GM18517 (cell line): Measurements from ENCODE around the gene PSMA7.
"Not testable (repeated sequence)": the region's sequence is repeated elsewhere in the genome, so short reads cannot be mapped to it uniquely, and the experiment has no call there.

Source experiments
- ATAC-seq: cut with Tn5 transposase; IDR thresholded peaks from one replicate; pipeline ENCODE4 v1.9.1; 2021; ENCODE audit warnings: mild to moderate bottlenecking, moderate library complexity; ENCODE audit not compliant: unreplicated experiment

PSMA7 gene

DNA sequence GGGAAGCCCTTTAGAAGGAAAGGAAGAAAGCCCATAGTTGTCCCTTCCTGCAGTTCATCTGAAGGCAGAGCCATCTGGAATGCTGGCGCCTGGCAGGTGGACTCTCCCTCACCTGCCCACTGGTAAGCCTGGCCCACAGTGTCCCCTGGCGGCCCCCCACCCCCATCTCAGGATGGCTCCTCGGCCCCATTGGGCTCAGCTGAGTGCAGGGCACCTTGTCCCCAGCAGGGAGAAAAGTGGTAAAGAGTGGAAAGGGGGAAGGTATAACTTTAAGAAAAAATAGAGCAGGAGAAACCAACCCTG is 13.0 kb upstream of the PSMA7 start:
- no peak for ATAC-seq

DNA sequence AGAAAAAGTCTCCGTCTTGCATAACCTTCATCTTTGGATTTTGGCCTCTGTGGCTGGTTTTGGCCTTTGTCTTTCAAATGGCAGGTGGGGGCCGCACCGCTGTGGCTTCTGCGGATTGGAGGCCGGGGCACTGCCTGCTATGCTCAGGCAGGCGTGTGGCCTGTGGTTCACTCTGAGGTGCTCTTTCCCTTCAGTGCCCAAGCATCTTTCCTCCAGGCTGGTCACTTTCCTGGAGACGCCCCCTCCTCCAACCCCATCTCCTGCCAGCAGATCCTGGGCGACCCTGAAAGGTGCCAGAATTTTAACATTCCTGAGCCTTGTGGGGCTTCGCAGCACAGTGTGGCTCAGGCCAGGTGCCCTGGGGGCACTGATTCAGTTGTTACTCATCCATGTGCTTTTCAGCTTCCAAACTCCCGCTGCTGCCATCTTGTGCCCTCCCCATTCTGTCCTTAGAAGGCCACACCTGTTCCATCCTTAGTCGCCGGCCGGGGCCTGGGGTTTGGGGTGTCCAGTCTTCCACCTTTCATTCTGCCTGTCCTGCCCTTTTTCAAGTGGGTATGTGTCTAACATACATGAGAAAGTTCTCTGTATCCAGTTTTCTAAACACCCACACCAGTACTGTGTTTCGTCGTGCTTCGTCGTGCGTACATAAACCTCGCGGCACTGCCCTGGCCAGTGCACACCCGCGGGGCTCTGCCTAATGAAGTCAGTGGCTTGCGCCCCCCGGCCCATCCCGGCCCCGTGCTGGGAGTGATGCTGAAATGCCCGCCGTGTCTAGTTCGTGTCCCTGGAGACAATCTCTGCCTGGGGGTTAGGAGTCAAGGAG is 12.4 kb upstream of the PSMA7 start:
- no peak for ATAC-seq

DNA sequence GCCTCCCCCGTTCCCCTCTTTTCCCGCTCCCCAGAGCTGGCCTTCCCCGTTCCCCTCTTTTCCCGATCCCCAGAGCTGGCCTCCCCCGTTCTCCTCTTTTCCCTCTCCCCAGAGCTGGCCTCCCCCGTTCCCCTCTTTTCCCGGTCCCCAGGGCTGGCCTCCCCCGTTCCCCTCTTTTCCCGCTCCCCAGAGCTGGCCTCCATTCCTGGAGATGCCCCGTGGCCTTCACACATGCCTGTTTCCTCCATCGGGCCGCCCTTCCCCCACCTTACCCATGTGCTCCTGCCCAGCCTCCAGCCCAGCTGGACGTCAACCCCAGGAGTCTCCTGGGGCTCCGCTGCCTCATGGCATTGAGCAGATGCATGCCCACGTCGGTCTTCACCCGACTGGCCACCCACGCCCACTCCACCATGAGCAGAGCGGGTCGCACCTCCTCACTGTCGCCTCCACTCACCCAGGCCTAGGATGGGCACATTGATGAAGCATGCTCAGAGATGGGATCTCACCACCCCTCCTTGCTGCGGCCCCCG is 8.7 kb upstream of the PSMA7 start:
- ATAC-seq = no peak

DNA sequence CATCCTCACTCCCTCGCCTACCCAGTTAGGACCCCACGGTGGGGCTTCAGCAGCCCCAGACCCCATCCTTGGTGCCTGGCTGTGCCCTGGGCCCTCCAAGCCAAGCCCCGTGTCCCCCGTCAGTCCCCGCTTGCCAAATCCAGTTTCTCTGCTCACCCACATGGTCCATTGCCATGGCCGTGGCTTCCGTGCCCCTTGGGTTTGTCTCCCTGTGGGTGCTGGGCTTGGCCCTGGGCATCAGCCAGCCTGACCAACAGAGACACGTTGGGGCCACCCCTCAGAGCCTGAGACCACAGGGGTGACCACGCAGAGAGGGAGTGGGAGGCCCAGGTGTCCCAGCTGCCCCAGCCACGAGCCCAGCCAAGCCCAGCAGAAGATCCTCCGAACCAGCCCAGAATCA is 8.0 kb upstream of the PSMA7 start:
- ATAC-seq = no peak

DNA sequence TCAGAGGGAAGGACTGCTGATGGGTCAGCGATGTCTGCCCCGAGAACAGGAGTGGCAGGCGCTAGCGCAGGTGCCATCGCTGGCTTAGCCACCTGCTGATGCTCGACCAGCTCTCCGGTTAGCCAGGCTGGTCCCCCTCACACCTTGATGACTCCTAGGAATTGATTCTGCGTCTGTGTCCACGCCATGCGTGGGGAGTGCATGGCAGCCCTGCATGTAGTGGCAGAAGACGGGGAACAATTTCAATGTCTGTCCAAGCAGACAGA is 7.0 kb upstream of the PSMA7 start:
- no peak for ATAC-seq

DNA sequence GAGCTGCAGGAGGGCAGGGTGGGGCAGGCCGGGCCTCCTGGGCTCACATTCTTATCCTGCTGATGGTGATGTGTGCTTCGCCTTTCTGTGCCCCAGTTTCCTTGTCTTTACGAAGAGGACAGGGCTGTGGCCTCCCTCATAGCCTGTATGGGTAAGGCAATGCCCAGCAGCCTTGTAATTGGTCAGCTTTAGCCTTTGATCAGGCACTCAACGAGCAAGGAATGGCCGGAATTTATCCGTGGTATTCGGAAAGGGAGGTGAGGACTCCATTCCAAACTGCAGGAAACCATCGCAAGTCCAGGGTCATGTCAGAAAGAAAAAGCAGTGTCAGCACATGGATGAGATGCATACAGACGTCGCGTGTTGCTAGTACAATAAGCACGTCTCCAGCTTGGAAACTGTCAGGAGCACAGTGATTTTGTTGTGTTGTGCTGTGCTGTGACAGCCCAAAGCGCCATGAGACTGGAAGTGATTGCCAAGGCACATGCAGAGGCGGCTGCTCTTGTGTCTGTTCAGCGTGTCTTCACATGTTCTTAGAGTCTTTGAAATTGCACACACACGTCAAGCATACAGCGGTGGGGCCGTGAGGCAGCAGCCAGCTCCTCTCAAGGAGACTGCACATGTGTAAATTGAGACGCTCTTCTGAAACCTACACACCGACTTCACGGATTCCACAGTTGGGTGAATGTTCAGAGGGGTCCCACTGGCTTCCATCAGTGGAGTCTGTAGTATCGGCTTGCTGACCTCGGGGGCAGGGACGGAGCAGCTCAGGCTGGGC is 6.5 kb upstream of the PSMA7 start:
- no peak for ATAC-seq

DNA sequence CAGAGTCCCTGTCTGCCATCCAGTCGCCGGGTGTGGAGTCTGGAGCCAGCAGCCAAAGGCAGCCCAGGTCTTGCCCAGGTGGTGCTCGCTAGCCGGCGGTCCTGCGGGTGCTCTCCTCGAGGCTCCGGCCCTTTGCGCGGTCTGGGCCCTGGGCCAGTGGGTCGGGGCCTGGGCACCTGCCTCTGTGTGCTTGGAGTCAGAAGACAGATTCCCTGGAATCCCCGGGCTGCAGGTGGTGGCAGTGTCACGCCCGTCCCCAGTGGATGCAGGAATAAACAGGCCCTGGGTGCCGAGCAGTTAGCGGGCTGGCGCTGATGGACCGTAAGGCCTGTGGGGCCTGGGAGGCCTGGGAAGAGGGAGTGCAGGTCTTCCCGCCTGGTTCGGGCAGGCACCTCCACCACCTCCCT is 5.7 kb upstream of the PSMA7 start:
- no peak for ATAC-seq

DNA sequence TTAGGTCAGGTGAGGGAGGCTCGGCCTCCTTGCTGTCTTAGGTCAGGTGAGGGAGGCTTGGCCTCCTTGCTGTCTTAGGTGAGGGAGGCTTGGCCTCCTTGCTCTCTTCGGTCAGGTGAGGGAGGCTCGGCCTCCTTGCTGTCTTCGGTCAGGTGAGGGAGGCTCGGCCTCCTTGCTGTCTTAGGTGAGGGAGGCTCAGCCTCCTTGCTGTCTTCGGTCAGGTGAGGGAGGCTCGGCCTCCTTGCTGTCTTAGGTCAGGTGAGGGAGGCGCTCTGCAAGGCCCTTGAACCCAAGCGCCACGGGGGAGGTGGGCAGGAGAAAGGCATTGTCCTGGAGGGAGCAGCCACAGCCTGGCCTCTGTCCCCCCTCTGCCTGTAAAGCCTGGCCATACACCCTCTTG is 5.2 kb upstream of the PSMA7 start:
- not testable (repeated sequence) for ATAC-seq

DNA sequence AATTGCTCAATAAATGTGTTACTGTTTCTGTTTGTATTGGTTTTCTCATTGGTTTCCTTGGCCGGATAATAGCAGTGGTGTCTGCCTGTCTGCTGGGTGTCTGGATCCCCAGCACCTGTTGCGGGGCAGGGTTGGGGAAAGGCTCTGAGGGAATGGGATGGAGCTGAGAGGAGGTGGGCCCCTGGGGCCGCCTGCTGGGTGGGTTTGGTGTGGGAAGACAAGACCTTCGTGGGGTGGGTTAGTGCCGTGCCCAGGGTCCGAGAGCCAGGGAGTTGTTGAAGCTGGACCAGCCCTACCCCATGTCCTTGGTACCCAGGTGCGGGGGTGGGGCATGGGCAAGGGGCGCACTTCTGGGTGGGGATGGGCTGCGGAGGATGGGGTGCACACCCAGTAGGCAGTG is 4.3 kb upstream of the PSMA7 start:
- no peak for ATAC-seq

DNA sequence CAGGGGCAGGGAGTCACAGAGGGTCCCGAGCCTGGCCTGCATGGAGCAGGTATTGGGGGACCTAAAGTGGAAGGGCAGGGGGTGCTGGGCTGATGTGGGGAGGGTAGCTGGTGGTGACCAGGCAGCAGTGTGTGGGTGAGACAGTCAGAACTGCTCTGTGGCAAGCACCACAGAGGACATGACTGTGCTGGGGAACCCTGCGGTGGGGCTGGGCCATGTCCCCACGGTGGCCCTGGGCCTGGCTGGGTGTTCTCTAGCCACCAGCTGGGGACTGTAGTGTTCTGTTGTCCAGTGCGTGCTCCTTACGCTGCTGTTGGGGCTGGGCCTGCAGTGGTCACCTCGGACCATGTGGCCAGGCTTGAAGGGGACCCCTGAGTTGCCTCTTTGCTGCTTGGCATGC is 3.9 kb upstream of the PSMA7 start:
- ATAC-seq = no peak

DNA sequence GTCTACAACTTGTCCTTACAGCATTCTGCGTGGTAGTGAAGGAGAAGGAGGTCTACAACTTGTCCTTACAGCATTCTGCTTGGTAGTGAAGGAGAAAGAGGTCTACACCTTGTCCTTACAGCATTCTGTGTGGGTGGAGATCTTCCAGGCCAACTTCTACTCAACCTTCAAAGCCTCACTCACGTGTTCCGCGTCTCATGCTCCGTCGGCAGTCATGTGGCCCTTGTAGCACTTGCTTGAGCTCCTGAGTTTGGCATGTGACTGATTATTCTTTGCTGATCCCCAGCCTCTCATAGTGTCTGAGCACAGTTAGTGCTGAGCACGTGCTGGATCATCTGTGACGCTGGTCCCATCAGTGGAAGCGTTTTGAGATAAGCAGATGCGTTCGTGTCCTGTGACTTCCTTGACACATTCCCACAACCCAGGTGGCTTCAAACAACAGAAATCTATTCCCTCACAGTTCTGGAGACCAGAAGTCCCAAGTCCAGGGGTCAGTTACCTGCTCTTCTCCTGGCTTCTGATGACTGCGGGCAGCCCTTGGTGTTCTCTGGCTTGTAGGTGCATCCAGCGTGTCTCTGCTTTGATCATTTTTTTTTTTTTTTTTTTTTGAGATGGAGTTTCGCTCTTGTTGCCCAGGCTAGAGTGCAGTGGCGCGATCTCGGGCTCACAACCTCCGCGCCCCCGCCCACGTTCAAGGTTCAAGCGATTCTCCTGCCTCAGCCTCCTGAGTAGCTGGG is 3.0 kb upstream of the PSMA7 start:
- ATAC-seq = no peak

DNA sequence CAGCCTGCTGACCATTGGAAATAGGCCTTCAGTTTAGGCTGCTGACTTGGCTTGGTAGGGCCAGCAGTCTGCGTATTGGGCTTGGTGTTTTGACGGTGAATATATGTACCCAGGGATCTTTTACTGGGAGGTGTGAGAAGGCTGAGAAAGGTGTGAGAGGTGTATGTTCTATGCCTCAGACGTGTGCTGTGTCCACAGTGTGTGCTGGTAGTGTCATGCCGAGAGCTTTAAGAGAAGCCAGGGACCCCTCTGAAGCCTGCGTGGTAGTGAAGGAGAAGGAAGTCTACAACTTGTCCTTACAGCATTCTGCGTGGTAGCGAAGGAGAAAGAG is 2.5 kb upstream of the PSMA7 start:
- ATAC-seq = no peak

DNA sequence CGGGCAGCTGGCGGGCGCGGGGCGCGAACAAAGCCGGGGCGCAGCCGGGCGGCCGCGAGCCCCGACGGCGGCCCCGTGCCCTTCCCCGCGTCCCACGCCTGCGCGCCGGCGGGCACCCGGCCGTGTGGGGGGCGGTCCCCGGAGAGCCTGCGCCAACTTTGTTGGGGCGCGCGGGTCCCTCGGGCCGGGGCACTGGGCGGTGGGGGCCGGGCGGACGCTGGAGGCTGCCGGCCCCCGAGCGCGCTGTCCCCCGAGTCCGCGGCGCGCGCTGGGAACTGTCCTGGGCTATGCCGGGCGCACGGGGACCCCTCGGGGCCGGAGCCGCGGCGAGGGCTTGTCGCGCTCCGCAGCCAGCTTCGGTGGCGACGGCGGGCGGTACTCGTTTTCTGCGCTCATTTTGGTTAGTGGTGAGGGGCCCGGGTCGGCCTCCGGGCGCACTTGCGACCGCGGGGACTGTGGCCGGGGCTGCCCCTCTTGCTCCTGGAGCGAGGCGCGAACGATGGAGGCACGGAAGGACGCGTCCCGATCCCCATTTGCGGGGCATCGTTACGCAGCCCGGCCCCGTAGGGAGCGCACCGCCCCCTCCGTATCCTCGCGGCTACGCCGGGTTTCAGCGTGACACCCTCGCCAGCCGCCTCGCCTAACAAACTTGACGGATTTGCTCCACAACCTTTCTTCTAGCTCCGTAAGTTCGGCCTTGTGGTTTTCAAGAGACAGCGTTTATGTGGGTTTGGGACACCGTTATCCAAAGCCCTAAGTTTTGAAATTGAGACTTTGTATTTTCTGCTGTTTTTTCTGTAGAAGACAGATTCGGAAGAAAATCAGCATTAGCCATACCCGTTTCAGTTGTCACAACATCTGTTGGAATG is 997 bp upstream of the PSMA7 start:
- ATAC-seq = no peak

DNA sequence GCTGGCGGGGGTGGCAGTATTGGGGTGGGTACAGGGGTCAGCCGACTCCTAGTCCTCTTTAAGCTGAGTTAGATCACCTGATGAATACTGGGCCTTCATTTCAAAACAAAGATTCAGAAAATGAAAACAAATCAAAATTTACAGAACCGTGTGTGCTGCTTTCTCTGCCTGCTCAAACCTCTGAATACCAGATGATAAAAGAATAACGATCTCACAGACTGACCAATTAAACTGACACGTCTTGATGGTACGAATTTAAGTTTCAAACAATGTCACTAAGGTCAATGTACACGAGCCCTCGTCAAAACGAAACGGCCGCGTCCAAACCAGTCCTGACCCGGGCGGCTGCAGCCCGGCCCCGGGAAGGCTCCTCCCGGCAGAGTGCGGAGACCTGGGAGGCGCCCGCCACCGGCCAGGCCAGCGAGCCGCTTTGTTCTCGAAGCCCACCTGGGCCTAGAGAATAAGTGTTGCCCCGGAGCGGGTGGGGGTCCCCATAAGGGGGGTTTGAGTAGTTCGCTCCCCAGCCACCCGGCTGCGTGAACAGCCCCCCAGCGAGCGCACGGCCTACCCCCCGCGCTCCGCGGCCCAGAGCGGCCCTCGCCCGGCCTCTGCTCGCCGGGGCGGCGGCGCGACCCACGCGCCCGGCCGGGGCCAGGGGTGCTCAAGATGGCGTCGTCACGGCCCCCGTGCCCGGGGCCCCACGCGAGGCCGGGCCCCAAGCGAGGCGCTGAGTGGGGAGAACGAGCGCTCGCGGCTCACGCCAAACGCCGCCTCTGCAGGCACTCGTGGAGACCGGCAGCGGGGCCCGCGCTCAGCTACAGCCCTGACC is 728 bp downstream of the PSMA7 start:
- ATAC-seq = peak; percentile 30

DNA sequence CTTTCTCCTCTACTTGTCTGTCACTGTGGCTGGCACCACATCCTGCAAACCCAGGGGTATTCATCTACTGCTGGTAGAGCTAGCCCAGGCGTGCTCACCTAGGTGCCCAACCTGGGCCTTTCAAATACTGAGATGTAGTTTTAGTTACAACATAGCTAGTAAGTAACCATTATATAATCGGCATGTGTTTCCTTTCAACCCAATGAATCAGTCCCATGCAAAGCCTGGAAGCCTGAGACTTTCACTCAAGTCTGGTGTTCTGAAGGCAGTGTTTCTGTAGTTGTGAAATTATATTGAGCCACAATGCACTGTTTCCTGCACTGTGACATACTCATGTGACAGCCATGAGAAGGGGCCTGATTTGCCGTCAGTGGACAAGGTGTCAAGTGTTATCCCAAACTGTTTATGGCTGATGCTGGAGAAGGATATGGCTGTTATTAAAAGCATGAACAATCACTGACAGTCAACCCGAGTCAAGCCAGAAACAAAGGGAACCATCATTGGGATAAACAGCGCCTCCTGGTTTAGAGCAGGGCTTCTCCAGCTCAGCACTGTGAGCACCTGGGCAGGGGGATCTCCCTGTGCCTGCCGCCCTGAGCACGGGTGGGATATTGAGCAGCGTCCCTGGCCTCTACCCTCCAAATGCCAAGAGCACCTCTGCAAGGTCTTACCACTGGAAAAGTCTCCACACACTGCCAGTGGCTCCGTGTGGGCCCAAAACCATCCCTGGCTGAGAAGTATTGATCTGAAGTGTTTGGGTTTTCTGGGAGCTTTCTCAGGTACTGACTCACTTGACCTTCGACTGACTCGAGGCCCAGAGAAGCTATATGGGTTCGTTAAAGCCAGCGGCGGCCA is 1.6 kb downstream of the PSMA7 start:
- no peak for ATAC-seq

DNA sequence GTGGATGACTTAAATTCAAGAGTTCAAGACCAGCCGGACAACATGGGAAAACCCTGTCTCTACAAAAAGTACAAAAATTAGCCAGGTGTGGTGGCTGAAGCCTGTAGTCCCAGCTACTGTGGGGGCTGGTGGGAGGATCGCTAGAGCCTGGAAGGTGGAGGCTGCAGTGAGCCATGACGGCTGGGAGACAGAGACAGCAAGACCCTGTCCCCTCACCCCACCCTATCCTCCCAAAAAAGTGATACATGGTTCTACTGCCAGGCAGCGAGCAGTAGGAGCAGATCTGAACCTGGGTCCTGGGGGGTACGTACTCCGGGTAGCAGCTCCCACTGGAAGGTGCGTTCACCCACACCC is 2.2 kb downstream of the PSMA7 start:
- no peak for ATAC-seq

DNA sequence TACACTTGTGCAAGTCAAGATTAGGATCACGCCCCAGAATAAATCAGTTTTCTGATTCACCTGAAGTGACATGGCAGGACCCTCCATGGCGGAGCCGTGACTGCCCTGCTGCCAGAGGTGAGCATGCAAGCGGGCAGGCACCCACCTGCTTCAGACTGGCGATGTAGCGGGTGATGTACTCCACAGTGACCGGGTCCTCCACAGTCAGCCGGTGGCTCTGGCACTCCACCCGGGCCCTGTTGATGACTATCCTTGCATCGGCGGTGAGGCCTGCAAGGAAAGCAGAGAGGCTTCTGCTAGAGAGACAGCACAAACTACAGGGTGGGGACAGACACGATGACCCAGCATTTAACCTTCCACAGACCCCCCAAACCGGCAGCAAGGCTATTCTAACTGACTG is 3.6 kb downstream of the PSMA7 start:
- ATAC-seq = no peak

DNA sequence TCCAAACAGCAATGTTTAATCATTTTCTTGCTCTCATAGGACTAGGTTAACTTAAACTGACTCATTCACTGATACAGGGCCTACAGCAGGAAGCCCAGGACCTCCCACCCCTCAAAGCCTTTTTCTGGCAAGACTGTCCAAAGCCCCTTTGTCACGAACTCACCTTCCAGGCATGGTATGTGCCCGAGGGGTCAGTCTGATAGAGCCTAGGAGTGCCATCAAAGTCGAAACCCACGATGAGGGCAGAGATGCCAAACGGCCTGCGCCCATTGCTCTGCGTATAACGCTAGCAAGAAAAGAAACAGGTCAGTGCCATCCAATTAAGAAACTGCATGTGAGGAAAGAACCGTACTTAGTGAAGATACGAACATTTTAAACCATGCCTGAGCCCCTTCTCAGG is 4.3 kb downstream of the PSMA7 start:
- no peak for ATAC-seq

DNA sequence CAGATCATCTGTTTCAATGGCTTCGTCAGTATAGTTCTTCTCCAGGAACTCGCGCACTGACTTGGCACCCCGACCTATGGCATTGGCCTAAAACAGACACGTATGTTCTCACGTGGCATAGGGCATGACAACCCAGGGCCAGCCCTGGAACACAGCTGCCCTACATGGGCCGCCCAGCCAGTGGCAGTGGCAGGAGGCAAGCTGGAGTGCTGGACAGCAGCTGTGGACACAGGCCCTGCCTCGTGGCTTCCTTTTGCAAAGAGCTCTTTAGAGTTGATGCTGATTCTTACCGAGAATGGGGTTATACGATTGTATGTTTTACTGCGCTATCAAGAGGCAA is 5.0 kb downstream of the PSMA7 start:
- ATAC-seq = no peak
